COLO829 (cell line): Measurements from ENCODE around the gene LIPA.
"Not testable (repeated sequence)": the region's sequence is repeated elsewhere in the genome, so short reads cannot be mapped to it uniquely, and the experiment has no call there.

Experiments
- DNase-seq: peaks from one replicate; pipeline ENCODE4 v3.0.0; 2012; ENCODE audit warnings: low spot score

LIPA gene

GRCh38 chr10:89207181-89207800, 44.3 kb downstream of the LIPA start, which contains the start of gene CH25H:
CH25H (minus strand) TSS chr10:89207317; CDS start chr10:89207292, 25 bp downstream.
- no peak for DNase-seq

DNA sequence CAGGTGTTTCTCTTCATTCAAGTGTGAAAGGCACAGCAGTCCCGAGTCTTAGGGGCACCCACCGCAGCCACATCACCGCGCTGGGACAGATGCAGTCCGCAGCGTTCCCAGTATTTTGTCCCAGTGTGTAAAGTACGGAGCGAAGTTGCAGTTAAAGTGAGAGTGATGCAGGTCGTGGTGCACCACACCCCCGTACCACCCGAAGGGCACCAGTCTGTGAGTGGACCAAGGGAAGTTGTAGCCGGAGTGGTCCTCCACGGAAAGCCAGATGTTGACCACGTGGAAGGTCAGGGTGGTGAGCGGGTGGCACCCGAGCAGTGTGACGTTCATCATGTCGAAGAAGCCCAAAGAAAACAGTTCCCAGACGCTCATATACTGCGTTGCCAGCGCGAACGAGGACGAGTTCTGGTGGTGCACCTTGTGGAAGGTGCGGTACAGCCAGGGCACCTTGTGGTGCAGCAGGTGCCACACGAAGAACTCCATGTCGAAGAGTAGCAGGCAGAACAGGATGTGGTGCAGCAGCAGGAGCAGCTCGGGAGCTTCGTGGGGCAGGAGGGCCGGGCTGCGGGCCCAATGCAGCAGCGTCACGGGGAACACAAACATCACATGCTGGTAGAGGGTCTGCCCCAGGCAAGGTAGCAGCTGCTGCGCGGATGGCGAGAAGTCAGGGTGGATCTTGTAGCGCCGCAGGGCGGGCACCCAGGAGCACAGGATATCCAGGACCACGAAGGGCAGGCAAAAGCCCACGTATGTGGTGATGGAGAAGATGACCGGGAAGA, 45.0 kb downstream of the LIPA start:
- no peak for DNase-seq

DNA sequence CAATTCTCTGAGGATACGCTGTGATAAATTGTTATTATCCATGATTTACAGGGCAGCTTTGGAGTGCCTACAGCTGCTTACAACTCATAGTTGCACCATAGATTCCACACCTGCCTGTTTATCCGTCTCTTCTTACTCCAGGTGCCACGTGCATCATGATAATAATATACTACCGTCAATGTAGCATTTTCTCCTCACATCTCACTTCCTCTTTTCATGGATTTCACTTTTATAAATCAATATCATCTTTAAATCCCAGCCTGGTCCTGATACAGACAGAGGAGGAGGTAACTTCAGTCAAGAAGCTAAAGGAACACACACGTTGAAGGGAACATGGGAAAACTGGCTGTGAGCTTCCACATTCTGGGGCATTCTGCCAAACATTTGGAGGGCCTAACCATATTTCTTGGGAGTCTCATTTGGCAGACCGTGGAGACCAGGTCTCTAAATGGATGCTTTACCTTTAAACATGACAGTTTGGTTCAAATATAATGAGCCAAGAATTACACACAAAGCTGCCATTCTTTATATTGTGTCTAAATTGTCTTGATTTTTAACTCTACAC, 46.9 kb downstream of the LIPA start:
- no peak for DNase-seq

GRCh38 chr10:89203237-89203636, 48.3 kb downstream of the LIPA start:
- no peak for DNase-seq

DNA sequence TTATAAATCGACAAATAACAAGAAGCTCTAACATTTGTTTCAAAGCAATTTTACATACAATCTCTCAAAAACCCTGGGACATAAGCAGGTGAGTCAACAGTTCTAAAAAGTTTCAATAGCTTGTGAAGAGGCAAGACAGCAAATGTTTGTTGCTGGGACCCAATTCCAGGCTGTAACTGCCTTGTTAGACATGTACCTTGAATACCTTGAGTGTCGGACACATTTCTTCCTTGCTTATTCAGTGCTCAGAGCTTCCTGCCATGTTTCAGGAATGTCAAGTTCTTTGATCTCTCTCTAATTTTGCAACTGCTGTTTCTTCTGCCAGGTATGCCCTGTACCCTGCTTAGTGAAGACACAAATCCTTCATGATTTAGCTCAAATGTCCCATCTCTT, 49.5 kb downstream of the LIPA start:
- DNase-seq = no peak

- DNase-seq = no peak
Measured at GRCh38 chr10:89201345-89202032, 50.1 kb downstream of the LIPA start.

GRCh38 chr10:89197473-89197872, 54.1 kb downstream of the LIPA start:
- DNase-seq = no peak

DNA sequence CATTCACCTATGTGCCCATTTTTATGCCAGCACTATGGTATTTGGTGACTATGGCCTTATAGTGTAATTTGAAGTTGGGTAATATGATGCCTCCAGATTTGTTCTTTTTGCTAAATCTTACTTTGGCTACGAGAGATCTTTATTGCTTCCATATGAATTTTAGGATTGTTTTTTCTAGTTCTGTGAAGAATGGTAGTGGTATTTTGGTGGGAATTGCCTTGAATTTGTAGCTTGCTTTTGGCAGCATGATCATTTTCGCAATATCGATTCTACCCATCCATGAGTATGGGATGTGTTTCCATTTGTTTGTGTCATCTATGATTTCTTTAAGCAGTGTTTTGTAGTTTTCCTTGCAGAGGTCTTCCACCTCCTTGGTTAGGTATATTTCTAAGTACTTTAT, 60.3 kb downstream of the LIPA start:
- DNase-seq = not testable (repeated sequence)

DNA sequence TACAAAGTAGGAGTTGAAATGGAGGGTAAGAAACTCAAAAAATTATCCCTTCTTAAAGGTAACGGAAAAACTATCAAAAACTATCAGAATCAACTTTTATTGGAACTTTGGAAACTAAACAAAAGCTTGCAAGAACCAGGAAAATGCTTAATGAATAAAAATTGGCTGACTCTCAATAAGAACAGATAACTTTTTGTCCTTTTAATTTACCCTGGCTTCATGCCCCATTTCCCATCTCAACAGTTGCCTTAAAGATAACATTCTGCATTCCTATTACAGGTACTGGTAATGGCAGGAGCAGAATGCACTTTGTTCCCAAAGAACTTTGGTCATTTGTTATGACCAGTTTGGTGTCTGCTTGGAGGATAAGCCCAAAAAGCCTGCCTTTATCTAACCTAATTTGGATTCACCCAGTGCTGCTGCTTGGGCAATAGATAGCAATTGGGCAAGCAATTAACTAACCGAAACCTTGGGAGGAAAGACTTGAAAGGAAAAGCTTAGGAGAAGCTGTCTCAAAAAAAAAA, 62.3 kb downstream of the LIPA start:
- DNase-seq = no peak

- DNase-seq = no peak
Measured at GRCh38 chr10:89185658-89186057, 65.9 kb downstream of the LIPA start.

DNA sequence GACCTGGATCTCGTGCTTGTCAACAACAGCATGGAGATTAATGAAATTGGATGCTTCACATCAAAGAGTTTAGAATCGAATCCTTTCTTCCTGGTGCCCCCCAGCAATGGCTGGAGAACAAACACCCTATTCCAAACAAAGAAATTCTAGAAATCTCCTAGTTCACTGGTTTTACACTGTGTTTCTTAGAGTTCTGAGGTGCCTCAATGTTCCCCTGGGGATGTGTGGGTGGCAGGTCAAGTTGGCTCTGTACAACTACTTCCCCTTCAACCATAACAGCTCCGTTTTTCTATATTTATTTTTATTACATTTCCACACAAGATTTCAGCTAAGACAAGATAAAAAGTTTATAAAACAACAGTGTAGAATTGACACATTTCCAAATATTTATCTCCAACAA, 66.9 kb downstream of the LIPA start:
- no peak for DNase-seq

DNA sequence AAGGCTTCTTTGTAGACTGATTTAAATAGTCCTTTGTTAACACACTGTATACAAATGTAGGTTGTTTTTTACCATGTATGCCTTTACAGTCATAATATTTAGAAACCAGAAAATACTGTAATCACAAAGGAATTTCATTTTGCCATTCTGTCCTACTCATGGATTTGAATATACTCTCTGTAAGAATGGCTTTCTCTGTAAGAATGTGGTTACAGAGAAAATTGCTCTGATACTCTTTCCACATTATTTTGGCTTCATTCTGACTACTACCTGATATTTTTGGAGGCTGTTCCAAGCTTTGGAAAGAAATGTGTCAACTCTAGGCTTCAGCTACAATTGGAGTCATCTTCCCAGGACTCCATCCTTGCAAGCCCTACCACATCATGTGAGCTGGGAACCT, 68.0 kb downstream of the LIPA start:
- peak; percentile 28 for DNase-seq

DNA sequence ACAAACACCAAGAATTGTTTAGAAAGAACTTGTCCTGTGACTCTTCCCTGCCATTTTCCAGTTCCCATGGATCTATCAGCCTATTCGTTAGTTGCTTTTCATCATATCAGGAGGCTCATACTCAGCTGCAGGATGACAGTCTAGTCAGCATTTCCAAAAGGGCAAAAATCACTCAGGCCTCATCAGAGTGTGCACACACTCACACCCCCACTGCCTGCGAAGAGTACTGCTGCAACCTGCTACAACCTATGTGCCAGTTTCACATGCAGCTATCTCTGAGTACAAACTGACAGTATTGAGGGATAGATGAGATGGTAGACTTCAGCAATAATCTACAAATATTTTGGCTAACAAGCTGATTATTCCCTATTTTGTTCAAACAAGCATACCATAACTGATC, 68.7 kb downstream of the LIPA start:
- no peak for DNase-seq

GRCh38 chr10:89175816-89176215, 75.8 kb downstream of the LIPA start:
- no peak for DNase-seq

- DNase-seq = no peak
Measured at GRCh38 chr10:89173075-89173474, 78.5 kb downstream of the LIPA start.

DNA sequence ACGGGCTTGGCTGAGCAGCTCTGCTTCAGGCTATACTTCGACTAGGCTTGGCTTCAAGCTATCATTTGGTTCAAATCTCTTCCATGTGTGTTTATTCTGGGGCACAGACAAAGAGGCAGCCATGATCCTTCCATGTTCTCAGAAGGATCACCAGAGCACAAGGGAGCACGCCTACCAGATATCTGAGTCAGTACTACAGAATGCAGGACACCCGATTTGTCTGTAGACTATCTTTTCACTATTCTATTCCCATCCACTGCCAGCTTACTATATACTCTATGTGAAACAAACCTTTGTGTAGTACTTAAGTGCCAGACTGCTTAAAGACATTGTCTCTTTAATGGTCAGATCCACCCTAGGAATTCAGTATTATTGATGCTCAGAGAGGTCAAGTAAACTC, 79.6 kb downstream of the LIPA start:
- DNase-seq = no peak

- DNase-seq = no peak
Measured at GRCh38 chr10:89171263-89171872, 80.2 kb downstream of the LIPA start.

DNA sequence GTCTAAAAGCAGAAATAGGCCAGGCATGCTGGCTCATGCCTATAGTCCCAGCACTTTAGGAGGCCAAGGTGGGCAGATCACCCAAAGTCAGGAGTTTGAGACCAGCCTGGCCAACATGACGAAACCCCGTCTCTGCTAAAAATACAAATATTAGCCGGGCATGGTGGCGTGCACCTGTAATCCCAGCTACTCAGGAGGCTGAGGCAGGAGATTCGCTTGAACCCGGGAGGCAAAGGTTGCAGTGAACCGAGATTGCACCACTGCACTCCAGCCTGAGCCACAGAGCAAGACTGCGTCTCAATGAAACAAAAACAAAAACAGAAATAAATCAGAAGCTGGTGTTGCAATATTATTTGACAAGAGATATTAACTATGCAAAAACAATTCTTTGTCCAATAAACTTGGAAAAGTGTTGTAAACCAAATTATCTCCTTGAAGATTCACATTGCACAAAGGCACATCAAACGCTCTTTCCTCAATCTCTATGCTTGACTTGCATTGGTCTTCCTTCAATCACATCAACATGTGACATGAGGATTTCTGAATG, 83.1 kb downstream of the LIPA start:
- not testable (repeated sequence) for DNase-seq

DNA sequence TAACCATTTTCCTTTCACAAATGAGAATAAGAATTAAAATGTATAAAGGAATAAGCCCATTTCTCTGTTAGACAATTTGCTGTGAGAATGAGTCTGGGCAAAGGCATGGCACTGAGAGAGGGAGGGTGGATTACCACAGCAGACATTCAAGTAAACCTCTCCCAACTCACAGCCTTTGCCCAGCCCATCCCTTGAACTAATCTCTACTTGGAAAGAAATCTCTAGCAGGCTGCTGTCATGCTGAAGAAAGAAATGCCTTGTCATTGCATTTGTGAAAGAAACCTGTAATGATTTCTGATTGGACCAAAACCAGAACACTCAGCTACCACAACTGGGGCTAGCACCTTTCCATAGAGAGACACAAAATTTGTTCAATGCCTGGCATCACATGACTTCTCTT, 83.7 kb downstream of the LIPA start:
- DNase-seq = no peak

- DNase-seq = no peak
Measured at GRCh38 chr10:89165923-89166322, 85.7 kb downstream of the LIPA start.

GRCh38 chr10:89164920-89165319, 86.7 kb downstream of the LIPA start:
- no peak for DNase-seq

GRCh38 chr10:89164080-89164479, 87.5 kb downstream of the LIPA start:
- no peak for DNase-seq
